ENCODE measurements around the gene ZNF613. TPM values are rescaled to one million over a fixed set of nuclear protein-coding genes. Genes with fewer than 3 reads are reported as not detected.

Gene ZNF613
- total and polyA plus RNA-seq, 2 of the 13 experiments (the other 11 are each of a cell fraction or from before 2014, with no cell fraction given), result 3.6 to 8.3 TPM

DNA sequence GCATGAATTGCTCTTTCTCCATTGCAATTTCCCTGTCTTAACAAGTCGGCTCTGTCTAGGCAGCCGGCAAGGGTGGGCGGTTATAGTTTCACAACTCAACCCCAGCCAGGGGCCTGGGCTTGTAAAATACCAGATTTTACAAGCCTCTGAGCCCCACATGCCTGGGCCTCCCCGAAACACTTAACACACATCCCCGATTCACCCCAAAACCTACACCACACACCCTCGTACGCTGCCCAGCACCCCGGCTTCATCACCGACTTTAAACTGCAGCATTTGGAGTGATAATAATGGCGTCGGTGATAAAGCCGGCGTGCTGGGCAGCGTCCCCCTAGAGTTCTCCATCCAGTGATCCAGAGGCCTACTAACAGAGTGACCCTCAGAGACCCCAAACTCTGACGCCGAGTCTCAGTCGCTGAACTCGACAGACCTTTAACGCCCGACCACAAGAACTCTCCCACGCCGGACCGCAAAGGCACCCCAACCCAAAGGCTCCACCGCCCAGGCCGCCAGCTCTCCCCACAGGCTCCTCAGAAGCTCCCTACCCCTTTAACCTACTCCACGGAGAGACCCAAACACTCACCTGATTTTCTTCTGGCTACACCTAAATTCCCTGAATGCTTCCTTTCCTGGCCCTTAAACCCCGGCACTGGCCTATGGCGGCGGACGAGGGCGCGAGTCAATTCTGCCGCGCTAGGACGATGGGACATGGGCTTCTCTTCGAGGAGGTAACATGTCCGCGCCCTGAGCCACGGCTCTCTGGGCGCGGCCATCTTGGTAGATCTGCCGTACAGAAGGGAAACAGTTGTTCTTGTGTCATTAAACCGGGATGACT is 22.7 kb upstream of the ZNF613 start, which contains the start of gene ZNF649 (continued):
- TF ChIP-seq ZNF101 (CRISPR knock-in tag; IDR thresholded peaks at IDR 0.05; ENCODE audit: borderline replicate concordance, low read depth) (no peak), RFX5 (IDR thresholded peaks at IDR 0.05; ENCODE audit: low read depth, low read length) (no peak), HES4 (CRISPR knock-in tag; IDR thresholded peaks at IDR 0.05; ENCODE audit: borderline replicate concordance) (0 out of 2 replicates have a peak, but pooled peaks have one; percentile 28), AGO2 (optimal IDR thresholded peaks at IDR 0.05; ENCODE audit: low read depth, low read length) (no peak), SOX13 (IDR thresholded peaks at IDR 0.05) (no peak), SOX13 (CRISPR knock-in tag; conservative IDR thresholded peaks at IDR 0.05 in 1 of 2, IDR thresholded peaks at IDR 0.05 in 1 of 2) (peak in 1 of 2 experiments; percentile 14; a peak in 1 of 4 replicates), TGIF2 (CRISPR knock-in tag; IDR thresholded peaks at IDR 0.05) (0 out of 2 replicates have a peak, but pooled peaks have one; percentile 56), ATF7-NPFF (CRISPR knock-in tag; IDR thresholded peaks at IDR 0.05; ENCODE audit: low read depth) (peak; percentile 32; the same call in 1 of the 2 replicates), PHF21A (CRISPR knock-in tag; IDR thresholded peaks at IDR 0.05) (0 out of 2 replicates have a peak, but pooled peaks have one; percentile 8), HOXA3 (CRISPR knock-in tag; IDR thresholded peaks at IDR 0.05) (peak; percentile 73), MEIS1 (CRISPR knock-in tag; IDR thresholded peaks at IDR 0.05; ENCODE audit: borderline replicate concordance) (peak; percentile 61; the same call in 1 of the 2 replicates), CEBPG (CRISPR knock-in tag; IDR thresholded peaks at IDR 0.05) (peak; percentile 13; the same call in 1 of the 2 replicates), ZSCAN31 (CRISPR knock-in tag; IDR thresholded peaks at IDR 0.05; ENCODE audit: low read depth) (0 out of 2 replicates have a peak, but pooled peaks have one; percentile 27)
- TF ChIP-seq, protein P1, sequence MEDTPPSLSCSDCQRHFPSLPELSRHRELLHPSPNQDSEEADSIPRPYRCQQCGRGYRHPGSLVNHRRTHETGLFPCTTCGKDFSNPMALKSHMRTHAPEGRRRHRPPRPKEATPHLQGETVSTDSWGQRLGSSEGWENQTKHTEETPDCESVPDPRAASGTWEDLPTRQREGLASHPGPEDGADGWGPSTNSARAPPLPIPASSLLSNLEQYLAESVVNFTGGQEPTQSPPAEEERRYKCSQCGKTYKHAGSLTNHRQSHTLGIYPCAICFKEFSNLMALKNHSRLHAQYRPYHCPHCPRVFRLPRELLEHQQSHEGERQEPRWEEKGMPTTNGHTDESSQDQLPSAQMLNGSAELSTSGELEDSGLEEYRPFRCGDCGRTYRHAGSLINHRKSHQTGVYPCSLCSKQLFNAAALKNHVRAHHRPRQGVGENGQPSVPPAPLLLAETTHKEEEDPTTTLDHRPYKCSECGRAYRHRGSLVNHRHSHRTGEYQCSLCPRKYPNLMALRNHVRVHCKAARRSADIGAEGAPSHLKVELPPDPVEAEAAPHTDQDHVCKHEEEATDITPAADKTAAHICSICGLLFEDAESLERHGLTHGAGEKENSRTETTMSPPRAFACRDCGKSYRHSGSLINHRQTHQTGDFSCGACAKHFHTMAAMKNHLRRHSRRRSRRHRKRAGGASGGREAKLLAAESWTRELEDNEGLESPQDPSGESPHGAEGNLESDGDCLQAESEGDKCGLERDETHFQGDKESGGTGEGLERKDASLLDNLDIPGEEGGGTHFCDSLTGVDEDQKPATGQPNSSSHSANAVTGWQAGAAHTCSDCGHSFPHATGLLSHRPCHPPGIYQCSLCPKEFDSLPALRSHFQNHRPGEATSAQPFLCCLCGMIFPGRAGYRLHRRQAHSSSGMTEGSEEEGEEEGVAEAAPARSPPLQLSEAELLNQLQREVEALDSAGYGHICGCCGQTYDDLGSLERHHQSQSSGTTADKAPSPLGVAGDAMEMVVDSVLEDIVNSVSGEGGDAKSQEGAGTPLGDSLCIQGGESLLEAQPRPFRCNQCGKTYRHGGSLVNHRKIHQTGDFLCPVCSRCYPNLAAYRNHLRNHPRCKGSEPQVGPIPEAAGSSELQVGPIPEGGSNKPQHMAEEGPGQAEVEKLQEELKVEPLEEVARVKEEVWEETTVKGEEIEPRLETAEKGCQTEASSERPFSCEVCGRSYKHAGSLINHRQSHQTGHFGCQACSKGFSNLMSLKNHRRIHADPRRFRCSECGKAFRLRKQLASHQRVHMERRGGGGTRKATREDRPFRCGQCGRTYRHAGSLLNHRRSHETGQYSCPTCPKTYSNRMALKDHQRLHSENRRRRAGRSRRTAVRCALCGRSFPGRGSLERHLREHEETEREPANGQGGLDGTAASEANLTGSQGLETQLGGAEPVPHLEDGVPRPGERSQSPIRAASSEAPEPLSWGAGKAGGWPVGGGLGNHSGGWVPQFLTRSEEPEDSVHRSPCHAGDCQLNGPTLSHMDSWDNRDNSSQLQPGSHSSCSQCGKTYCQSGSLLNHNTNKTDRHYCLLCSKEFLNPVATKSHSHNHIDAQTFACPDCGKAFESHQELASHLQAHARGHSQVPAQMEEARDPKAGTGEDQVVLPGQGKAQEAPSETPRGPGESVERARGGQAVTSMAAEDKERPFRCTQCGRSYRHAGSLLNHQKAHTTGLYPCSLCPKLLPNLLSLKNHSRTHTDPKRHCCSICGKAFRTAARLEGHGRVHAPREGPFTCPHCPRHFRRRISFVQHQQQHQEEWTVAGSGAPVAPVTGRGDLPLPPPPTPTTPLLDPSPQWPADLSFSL (CRISPR knock-in tag; IDR thresholded peaks at IDR 0.05), result 0 out of 2 replicates have a peak, but pooled peaks have one; percentile 22
- TF ChIP-seq, protein P2, sequence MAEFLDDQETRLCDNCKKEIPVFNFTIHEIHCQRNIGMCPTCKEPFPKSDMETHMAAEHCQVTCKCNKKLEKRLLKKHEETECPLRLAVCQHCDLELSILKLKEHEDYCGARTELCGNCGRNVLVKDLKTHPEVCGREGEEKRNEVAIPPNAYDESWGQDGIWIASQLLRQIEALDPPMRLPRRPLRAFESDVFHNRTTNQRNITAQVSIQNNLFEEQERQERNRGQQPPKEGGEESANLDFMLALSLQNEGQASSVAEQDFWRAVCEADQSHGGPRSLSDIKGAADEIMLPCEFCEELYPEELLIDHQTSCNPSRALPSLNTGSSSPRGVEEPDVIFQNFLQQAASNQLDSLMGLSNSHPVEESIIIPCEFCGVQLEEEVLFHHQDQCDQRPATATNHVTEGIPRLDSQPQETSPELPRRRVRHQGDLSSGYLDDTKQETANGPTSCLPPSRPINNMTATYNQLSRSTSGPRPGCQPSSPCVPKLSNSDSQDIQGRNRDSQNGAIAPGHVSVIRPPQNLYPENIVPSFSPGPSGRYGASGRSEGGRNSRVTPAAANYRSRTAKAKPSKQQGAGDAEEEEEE (CRISPR knock-in tag; IDR thresholded peaks at IDR 0.05; ENCODE audit: borderline replicate concordance), result no peak
- TF ChIP-seq, protein P3, sequence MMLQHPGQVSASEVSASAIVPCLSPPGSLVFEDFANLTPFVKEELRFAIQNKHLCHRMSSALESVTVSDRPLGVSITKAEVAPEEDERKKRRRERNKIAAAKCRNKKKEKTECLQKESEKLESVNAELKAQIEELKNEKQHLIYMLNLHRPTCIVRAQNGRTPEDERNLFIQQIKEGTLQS (CRISPR knock-in tag; IDR thresholded peaks at IDR 0.05), result 0 out of 2 replicates have a peak, but pooled peaks have one; percentile 39
- TF ChIP-seq, protein P4, sequence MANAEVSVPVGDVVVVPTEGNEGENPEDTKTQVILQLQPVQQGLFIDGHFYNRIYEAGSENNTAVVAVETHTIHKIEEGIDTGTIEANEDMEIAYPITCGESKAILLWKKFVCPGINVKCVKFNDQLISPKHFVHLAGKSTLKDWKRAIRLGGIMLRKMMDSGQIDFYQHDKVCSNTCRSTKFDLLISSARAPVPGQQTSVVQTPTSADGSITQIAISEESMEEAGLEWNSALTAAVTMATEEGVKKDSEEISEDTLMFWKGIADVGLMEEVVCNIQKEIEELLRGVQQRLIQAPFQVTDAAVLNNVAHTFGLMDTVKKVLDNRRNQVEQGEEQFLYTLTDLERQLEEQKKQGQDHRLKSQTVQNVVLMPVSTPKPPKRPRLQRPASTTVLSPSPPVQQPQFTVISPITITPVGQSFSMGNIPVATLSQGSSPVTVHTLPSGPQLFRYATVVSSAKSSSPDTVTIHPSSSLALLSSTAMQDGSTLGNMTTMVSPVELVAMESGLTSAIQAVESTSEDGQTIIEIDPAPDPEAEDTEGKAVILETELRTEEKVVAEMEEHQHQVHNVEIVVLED (CRISPR knock-in tag; IDR thresholded peaks at IDR 0.05; ENCODE audit: borderline replicate concordance), result peak; percentile 62; the same call in 1 of the 2 replicates
